Measurements from ENCODE around the gene PHIP.

Gene PHIP

DNA sequence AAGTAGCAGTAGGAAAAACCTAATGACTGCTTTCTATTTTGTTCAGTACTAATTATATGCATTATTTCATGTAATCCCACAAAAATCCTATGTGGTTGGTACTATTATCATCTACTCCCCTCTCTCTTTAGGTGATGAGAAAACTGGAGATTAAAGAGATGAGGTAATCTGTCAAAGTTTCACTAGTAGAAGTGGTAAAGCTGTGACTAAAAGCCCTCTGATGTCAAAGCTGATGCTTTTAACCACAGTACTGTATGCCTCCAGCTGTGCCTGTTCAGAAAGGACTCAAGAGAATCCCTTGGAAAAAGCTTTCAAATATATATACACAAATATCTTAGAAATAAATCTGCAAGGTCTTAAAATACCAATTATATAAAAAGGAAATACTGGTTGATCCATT, 38.0 kb downstream of the PHIP start:
- Histone ChIP-seq H3K9me3 (ENCODE audit: control insufficient read depth, low read length) (no peaks in the 10 kb centered on the region), H2AFZ (no peak overlapping the region), H3K4me2 (ENCODE audit: low read length) (no peak overlapping the region), H3K36me3 (ENCODE audit: control insufficient read depth, insufficient read depth, low read length) (no peaks in the 10 kb centered on the region), H3K4me1 (no peaks in the 10 kb centered on the region), H3K9ac (no peak overlapping the region), H3K27ac (no peak overlapping the region), H3K27me3 (ENCODE audit: control insufficient read depth, insufficient read depth, low read length) (no peaks in the 10 kb centered on the region), H3K4me3 (ENCODE audit: low read depth, low read length) (no peak overlapping the region), H3K79me2 (peaks cover 2% of the 10 kb centered on the region)
- TF ChIP-seq, protein P1, sequence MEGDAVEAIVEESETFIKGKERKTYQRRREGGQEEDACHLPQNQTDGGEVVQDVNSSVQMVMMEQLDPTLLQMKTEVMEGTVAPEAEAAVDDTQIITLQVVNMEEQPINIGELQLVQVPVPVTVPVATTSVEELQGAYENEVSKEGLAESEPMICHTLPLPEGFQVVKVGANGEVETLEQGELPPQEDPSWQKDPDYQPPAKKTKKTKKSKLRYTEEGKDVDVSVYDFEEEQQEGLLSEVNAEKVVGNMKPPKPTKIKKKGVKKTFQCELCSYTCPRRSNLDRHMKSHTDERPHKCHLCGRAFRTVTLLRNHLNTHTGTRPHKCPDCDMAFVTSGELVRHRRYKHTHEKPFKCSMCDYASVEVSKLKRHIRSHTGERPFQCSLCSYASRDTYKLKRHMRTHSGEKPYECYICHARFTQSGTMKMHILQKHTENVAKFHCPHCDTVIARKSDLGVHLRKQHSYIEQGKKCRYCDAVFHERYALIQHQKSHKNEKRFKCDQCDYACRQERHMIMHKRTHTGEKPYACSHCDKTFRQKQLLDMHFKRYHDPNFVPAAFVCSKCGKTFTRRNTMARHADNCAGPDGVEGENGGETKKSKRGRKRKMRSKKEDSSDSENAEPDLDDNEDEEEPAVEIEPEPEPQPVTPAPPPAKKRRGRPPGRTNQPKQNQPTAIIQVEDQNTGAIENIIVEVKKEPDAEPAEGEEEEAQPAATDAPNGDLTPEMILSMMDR (IDR thresholded peaks at IDR 0.05) = no peak

DNA sequence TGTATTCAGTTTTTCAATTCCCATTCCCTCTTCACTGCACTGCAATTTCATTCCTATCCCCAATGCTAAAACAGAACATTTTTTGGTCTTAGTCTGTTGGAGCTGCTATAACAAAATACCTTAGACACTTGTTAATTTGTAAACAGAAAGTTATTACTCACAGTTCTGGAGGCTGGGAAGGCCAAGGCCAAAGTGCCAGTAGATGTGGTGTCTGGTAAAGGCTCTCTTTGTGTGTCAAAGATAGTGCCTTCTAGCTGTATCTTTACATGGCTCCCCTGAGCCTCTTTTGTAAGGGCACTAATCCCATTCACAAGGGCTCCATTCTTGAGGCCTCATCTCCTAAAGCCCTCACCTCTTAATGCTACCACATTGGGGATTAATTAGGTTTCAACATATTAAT, 40.0 kb downstream of the PHIP start:
- no peak overlapping the region for H2AFZ ChIP-seq
- H3K27me3 ChIP-seq (ENCODE audit: control insufficient read depth, insufficient read depth, low read length) = no peaks in the 10 kb centered on the region
- no peak overlapping the region for H3K9ac ChIP-seq
- H3K4me2 ChIP-seq (ENCODE audit: low read length) = no peak overlapping the region
- H3K27ac ChIP-seq = no peak overlapping the region
- no peak overlapping the region for H3K4me3 ChIP-seq (ENCODE audit: low read depth, low read length)
- no peaks in the 10 kb centered on the region for H3K4me1 ChIP-seq
- no peaks in the 10 kb centered on the region for H3K9me3 ChIP-seq (ENCODE audit: control insufficient read depth, low read length)
- peaks cover 2% of the 10 kb centered on the region for H3K79me2 ChIP-seq
- H3K36me3 ChIP-seq (ENCODE audit: control insufficient read depth, insufficient read depth, low read length) = no peaks in the 10 kb centered on the region
- TF ChIP-seq, protein P1 (IDR thresholded peaks at IDR 0.05) = no peak

DNA sequence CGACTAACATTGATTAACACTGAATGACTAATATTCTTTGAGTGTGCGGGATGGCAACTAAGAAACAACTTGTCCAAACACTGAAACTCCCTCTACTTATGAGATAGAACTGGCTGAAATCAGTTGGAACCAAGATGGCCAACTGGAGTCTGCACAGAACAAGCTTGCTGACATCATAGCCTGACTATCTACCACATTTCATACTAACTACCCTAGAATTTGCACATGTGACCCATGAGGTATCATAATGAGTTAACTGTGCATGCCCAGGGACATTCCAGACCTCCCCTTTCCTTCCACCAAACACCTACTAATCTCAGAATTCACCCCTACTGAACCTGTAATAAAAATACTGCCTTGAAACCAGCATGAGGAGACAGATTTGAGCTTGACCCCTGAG, 43.2 kb downstream of the PHIP start:
- Histone ChIP-seq H3K9me3 (ENCODE audit: control insufficient read depth, low read length) (no peaks in the 10 kb centered on the region), H3K4me2 (ENCODE audit: low read length) (no peak overlapping the region), H3K4me3 (ENCODE audit: low read depth, low read length) (no peak overlapping the region), H3K36me3 (ENCODE audit: control insufficient read depth, insufficient read depth, low read length) (no peaks in the 10 kb centered on the region), H3K4me1 (no peaks in the 10 kb centered on the region), H3K9ac (no peak overlapping the region), H3K27me3 (ENCODE audit: control insufficient read depth, insufficient read depth, low read length) (no peaks in the 10 kb centered on the region), H3K79me2 (peaks cover 4% of the 10 kb centered on the region), H3K27ac (no peak overlapping the region), H2AFZ (no peak overlapping the region)
- TF ChIP-seq, protein P1 (IDR thresholded peaks at IDR 0.05) = no peak

DNA sequence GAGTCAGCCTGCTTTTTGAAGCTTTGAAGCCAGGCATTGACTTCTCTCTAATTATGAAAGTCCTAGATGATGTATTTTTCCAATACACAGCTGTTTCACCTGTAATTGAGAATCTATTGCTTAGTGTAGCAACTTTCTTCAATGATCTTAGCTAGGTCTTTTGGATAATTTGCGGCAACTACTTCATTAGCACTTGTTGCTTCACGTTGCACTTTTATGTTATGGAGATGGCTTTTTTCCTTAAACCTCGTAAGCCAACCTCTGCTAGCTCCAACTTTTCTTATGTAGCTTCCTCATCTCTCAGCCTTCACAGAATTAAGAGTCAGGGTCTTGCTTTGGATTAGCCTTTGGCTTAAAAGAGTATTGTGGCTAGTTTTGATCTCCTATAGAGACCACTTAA, 44.8 kb downstream of the PHIP start:
- Histone ChIP-seq H3K79me2 (peaks cover 8% of the 10 kb centered on the region), H2AFZ (no peak overlapping the region), H3K9ac (no peak overlapping the region), H3K4me3 (ENCODE audit: low read depth, low read length) (no peak overlapping the region), H3K36me3 (ENCODE audit: control insufficient read depth, insufficient read depth, low read length) (no peaks in the 10 kb centered on the region), H3K27ac (no peak overlapping the region), H3K27me3 (ENCODE audit: control insufficient read depth, insufficient read depth, low read length) (no peaks in the 10 kb centered on the region), H3K4me2 (ENCODE audit: low read length) (no peak overlapping the region), H3K4me1 (no peaks in the 10 kb centered on the region), H3K9me3 (ENCODE audit: control insufficient read depth, low read length) (no peaks in the 10 kb centered on the region)
- TF ChIP-seq, protein P1 (IDR thresholded peaks at IDR 0.05) = no peak

DNA sequence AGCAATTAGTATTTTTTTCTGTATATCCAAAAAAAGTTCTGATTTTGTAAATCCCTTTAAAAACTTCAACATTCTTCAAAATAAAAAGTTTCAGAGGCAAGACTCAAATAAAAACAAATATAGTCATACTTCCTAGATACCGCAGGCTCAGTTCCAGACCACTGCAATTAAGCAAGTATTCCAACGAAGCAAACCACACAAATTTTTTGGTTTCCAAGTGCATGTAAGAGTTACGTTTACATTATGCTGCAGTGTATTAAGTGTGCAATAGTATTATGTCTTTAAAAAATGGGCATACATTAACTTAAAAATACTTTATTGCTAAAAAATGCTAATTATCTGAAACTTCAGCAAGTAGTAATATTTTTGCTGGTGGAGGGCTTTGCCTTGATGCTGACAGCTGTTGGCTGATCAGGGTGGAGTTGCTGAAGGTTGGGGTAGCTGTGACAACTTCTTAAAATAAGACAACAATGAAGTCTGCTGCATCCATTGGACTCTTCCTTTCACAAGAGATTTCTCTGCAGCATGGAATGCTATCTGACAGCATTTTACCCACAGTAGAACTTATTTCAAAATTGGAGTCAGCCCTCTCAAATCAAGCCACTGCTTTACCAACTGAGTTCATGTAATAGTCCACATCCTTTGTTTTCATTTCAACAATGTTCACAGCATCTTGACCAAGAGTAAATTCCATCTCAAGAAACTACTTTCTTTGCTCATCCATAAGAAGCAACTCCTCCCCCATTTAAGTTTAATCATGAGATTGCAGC, 46.0 kb downstream of the PHIP start:
- no peak overlapping the region for H3K4me3 ChIP-seq (ENCODE audit: low read depth, low read length)
- no peaks in the 10 kb centered on the region for H3K9me3 ChIP-seq (ENCODE audit: control insufficient read depth, low read length)
- H3K4me1 ChIP-seq = no peaks in the 10 kb centered on the region
- H3K4me2 ChIP-seq (ENCODE audit: low read length) = no peak overlapping the region
- H3K79me2 ChIP-seq = peaks cover 8% of the 10 kb centered on the region
- TF ChIP-seq, protein P1 (IDR thresholded peaks at IDR 0.05) = no peak
- H3K27ac ChIP-seq = no peak overlapping the region
- no peaks in the 10 kb centered on the region for H3K36me3 ChIP-seq (ENCODE audit: control insufficient read depth, insufficient read depth, low read length)
- H3K27me3 ChIP-seq (ENCODE audit: control insufficient read depth, insufficient read depth, low read length) = no peaks in the 10 kb centered on the region
- no peak overlapping the region for H3K9ac ChIP-seq
- no peak overlapping the region for H2AFZ ChIP-seq

Data from parathyroid adenoma (tissue), 2 donors.